Activated CD8-positive, alpha-beta T cell treated with anti-CD3 and anti-CD28 coated beads, Interleukin-2, amount 10 ng/mL, durations not matched to agents 7 days and 5 days (primary cell): Measurements from ENCODE around the gene FCER1G. TPM values are rescaled to one million over a fixed set of nuclear protein-coding genes. Genes with fewer than 3 reads are reported as not detected.

Experiments
- ATAC-seq: fragments of 150-1000 bp; cut with Tn5 transposase; one replicate; pipeline ENCODE4 v1.10.0; 2021; ENCODE audit warnings: moderate library complexity
- CTCF ChIA-PET: fragments of 350-600 bp; sonication (Branson Sonifier 250); formaldehyde crosslinking; loops from one replicate; lab custom pipeline; 2021; ENCODE audit warnings: antibody characterized with exemption; lab: Charles Lee
- POLR2A ChIA-PET: fragments of 350-600 bp; sonication (Branson Sonifier 250); formaldehyde crosslinking; loops from one replicate; lab custom pipeline; 2021; ENCODE audit warnings: antibody characterized with exemption; lab: Charles Lee
- DNase-seq: peaks from one replicate; pipeline ENCODE4 v3.0.0-alpha.2; 2020
- H3K27ac Mint-ChIP-seq: one replicate; pipeline ENCODE4 v1.8.0; 2021; ENCODE audit warnings: mild to moderate bottlenecking, mixed read lengths
- H3K27me3 Mint-ChIP-seq: one replicate; pipeline ENCODE4 v1.8.0; 2021; ENCODE audit warnings: low read depth, mixed read lengths
- H3K36me3 Mint-ChIP-seq: one replicate; pipeline ENCODE4 v1.8.0; 2021; ENCODE audit warnings: low read depth, mixed read lengths
- H3K4me1 Mint-ChIP-seq: one replicate; pipeline ENCODE4 v1.8.0; 2021; ENCODE audit warnings: low read depth, mixed read lengths
- H3K4me3 Mint-ChIP-seq: one replicate; pipeline ENCODE4 v1.8.0; 2021; ENCODE audit warnings: mild to moderate bottlenecking, mixed read lengths
- H3K9me3 Mint-ChIP-seq: one replicate; pipeline ENCODE4 v1.8.0; 2022; ENCODE audit warnings: mixed read lengths; ENCODE audit not compliant: insufficient read depth
- total RNA-seq, 2 experiments: library from RNA; stranded (reverse); gene quantifications; one replicate each; pipeline ENCODE4 v1.2.3, GENCODE V29; 2021

FCER1G gene
- 10 to 100 TPM; 12.0 to 14.0 TPM for total RNA-seq

- H3K4me3 Mint-ChIP-seq = peak within 1 kb of the TSS; percentile 70
- peaks cover 42% of the 10 kb centered on the region for H3K36me3 Mint-ChIP-seq
- no peaks in the 10 kb centered on the region for H3K27me3 Mint-ChIP-seq
- CTCF ChIA-PET = interaction anchor here (1.0 to 17.9 kb wide), 4 partner anchors 10 to 167 kb away, joined by 3 to 331 read pairs (median 29); partner anchors contain the start of genes ADAMTS4, NDUFS2 and TOMM40L
- ATAC-seq = peak; percentile 37
- peak within 1 kb of the TSS; percentile 84 for H3K27ac Mint-ChIP-seq
- no peak for DNase-seq
- POLR2A ChIA-PET = interaction anchor here (1.0 to 3.1 kb wide), 3 partner anchors 11 to 39 kb away, joined by 3 to 16 read pairs (median 7); partner anchors contain the start of genes NDUFS2 and TOMM40L
- H3K4me1 Mint-ChIP-seq = peaks cover 50% of the 10 kb centered on the region
- no peaks in the 10 kb centered on the region for H3K9me3 Mint-ChIP-seq
Observed at GRCh38 chr1:161215076-161215475, at the start of gene FCER1G. Gene FCER1G, plus strand, starts transcription at chr1:161215295. Its CDS starts 27 bp downstream, at chr1:161215322.

GRCh38 chr1:161165742-161166668, 49.1 kb upstream of the FCER1G start, which contains the start of gene PPOX:
Gene PPOX, plus strand, starts transcription at chr1:161166426. Its CDS starts 422 bp downstream, at chr1:161166848.
- ChIA-PET CTCF (interaction anchor here (0.6 to 4.6 kb wide), 44 partner anchors 9 to 234 kb away, joined by 3 to 40 read pairs (median 4); partner anchors contain the start of genes ADAMTS4, APOA2, ARHGAP30 and B4GALT3), POLR2A (interaction anchor here (0.6 to 4.3 kb wide), 21 partner anchors 9 to 224 kb away, joined by 3 to 51 read pairs (median 5); partner anchors contain the start of genes ADAMTS4, ARHGAP30, B4GALT3 and DEDD)
- Mint-ChIP-seq H3K9me3 (no peaks in the 10 kb centered on the region), H3K27me3 (no peaks in the 10 kb centered on the region), H3K27ac (peak within 1 kb of the TSS; percentile 96), H3K4me1 (peaks cover 36% of the 10 kb centered on the region), H3K4me3 (peak within 1 kb of the TSS; percentile 90), H3K36me3 (peaks cover 39% of the 10 kb centered on the region)
- DNase-seq = peak; percentile 98
- ATAC-seq = peak; percentile 93

GRCh38 chr1:161166669-161167548, 48.2 kb upstream of the FCER1G start:
- no peaks in the 10 kb centered on the region for H3K27me3 Mint-ChIP-seq
- peaks cover 32% of the 10 kb centered on the region for H3K4me1 Mint-ChIP-seq
- ChIA-PET POLR2A (interaction anchor here (0.6 to 4.3 kb wide), 17 partner anchors 8 to 97 kb away, joined by 3 to 51 read pairs (median 9); partner anchors contain the start of genes ADAMTS4, ARHGAP30, B4GALT3 and DEDD), CTCF (interaction anchor here (0.7 to 4.6 kb wide), 29 partner anchors 9 to 233 kb away, joined by 3 to 40 read pairs (median 7); partner anchors contain the start of genes ADAMTS4, APOA2, ARHGAP30 and B4GALT3)
- ATAC-seq (no peak), DNase-seq (peak; percentile 34)
- H3K36me3 Mint-ChIP-seq = peaks cover 43% of the 10 kb centered on the region
- H3K27ac Mint-ChIP-seq = peak overlapping the region; percentile 96
- peak overlapping the region; percentile 90 for H3K4me3 Mint-ChIP-seq
- no peaks in the 10 kb centered on the region for H3K9me3 Mint-ChIP-seq

- no peak for DNase-seq
- Mint-ChIP-seq H3K27ac (no peak overlapping the region), H3K27me3 (no peaks in the 10 kb centered on the region), H3K9me3 (no peaks in the 10 kb centered on the region), H3K4me1 (peaks cover 30% of the 10 kb centered on the region), H3K4me3 (no peak overlapping the region), H3K36me3 (peaks cover 47% of the 10 kb centered on the region)
- no peak for ATAC-seq
- ChIA-PET POLR2A (interaction anchor here (2.1 to 4.3 kb wide), 2 partner anchors 8 to 17 kb away, joined by 6 to 46 read pairs; partner anchors contain the start of gene B4GALT3), CTCF (interaction anchor here (0.6 kb wide), 1 partner anchor 13 kb away, joined by 3 read pairs; no protein-coding TSS in a partner anchor)
Observed at GRCh38 chr1:161168906-161169305, 46.2 kb upstream of the FCER1G start.

GRCh38 chr1:161171191-161171590, 43.9 kb upstream of the FCER1G start:
- Mint-ChIP-seq H3K36me3 (peaks cover 53% of the 10 kb centered on the region), H3K27me3 (no peaks in the 10 kb centered on the region), H3K4me3 (no peak overlapping the region), H3K4me1 (peaks cover 34% of the 10 kb centered on the region), H3K9me3 (no peaks in the 10 kb centered on the region), H3K27ac (no peak overlapping the region)
- ATAC-seq = no peak
- ChIA-PET POLR2A (interaction anchor here (0.9 to 2.5 kb wide), 3 partner anchors 10 to 39 kb away, joined by 3 to 9 read pairs (median 4); partner anchors contain the start of genes DEDD and NDUFS2), CTCF (interaction anchor here (0.8 to 2.3 kb wide), 2 partner anchors 10 to 54 kb away, joined by 3 to 12 read pairs; partner anchors contain the start of gene TOMM40L)
- DNase-seq = no peak

- Mint-ChIP-seq H3K27ac (no peak overlapping the region), H3K9me3 (no peaks in the 10 kb centered on the region), H3K36me3 (peaks cover 54% of the 10 kb centered on the region), H3K4me3 (no peak overlapping the region), H3K4me1 (peaks cover 38% of the 10 kb centered on the region), H3K27me3 (no peaks in the 10 kb centered on the region)
- no peak for DNase-seq
- POLR2A ChIA-PET = interaction anchor here (0.9 to 2.5 kb wide), 3 partner anchors 10 to 39 kb away, joined by 4 to 9 read pairs (median 4); partner anchors contain the start of gene DEDD
- CTCF ChIA-PET = interaction anchor here (2.3 kb wide), 1 partner anchor 10 kb away, joined by 12 read pairs; no protein-coding TSS in a partner anchor
- no peak for ATAC-seq
Observed at GRCh38 chr1:161171696-161172095, 43.4 kb upstream of the FCER1G start.

- H3K27me3 Mint-ChIP-seq = no peaks in the 10 kb centered on the region
- ATAC-seq (no peak), DNase-seq (no peak)
- H3K36me3 Mint-ChIP-seq = peaks cover 54% of the 10 kb centered on the region
- H3K9me3 Mint-ChIP-seq = no peaks in the 10 kb centered on the region
- ChIA-PET POLR2A (interaction anchor here (1.2 kb wide), 1 partner anchor 13 kb away, joined by 4 read pairs; no protein-coding TSS in a partner anchor), CTCF (no interaction called here)
- peaks cover 34% of the 10 kb centered on the region for H3K4me1 Mint-ChIP-seq
- H3K27ac Mint-ChIP-seq = peak overlapping the region; percentile 72
- H3K4me3 Mint-ChIP-seq = no peak overlapping the region
Observed at GRCh38 chr1:161172349-161172748, 42.7 kb upstream of the FCER1G start.

- POLR2A ChIA-PET = interaction anchor here (1.2 kb wide), 1 partner anchor 13 kb away, joined by 4 read pairs; no protein-coding TSS in a partner anchor
- no peak for ATAC-seq
- no peaks in the 10 kb centered on the region for H3K9me3 Mint-ChIP-seq
- H3K4me1 Mint-ChIP-seq = peaks cover 36% of the 10 kb centered on the region
- H3K27ac Mint-ChIP-seq = peak overlapping the region; percentile 72
- no peak overlapping the region for H3K4me3 Mint-ChIP-seq
- H3K36me3 Mint-ChIP-seq = peaks cover 52% of the 10 kb centered on the region
- no peak for DNase-seq
- CTCF ChIA-PET = no interaction called here
- H3K27me3 Mint-ChIP-seq = no peaks in the 10 kb centered on the region
Observed at GRCh38 chr1:161172776-161173376, 42.2 kb upstream of the FCER1G start.

GRCh38 chr1:161173711-161174110, 41.4 kb upstream of the FCER1G start:
- no peak overlapping the region for H3K27ac Mint-ChIP-seq
- CTCF ChIA-PET = no interaction called here

GRCh38 chr1:161174911-161175310, 40.2 kb upstream of the FCER1G start:
- Mint-ChIP-seq H3K4me3 (no peak overlapping the region), H3K9me3 (no peaks in the 10 kb centered on the region)
- no peak for DNase-seq

More at GRCh38 chr1:161173711-161174110, 41.4 kb upstream of the FCER1G start:
- peaks cover 36% of the 10 kb centered on the region for H3K4me1 Mint-ChIP-seq
- no peaks in the 10 kb centered on the region for H3K9me3 Mint-ChIP-seq
- peaks cover 47% of the 10 kb centered on the region for H3K36me3 Mint-ChIP-seq
- ATAC-seq (no peak), DNase-seq (no peak)
- H3K4me3 Mint-ChIP-seq = no peak overlapping the region
- H3K27me3 Mint-ChIP-seq = no peaks in the 10 kb centered on the region
- POLR2A ChIA-PET = no interaction called here

More at GRCh38 chr1:161174911-161175310, 40.2 kb upstream of the FCER1G start:
- ChIA-PET CTCF (interaction anchor here (3.3 kb wide), 2 partner anchors 9 to 17 kb away, joined by 10 to 40 read pairs; partner anchors contain the start of gene PPOX), POLR2A (interaction anchor here (0.7 to 1.4 kb wide), 2 partner anchors 8 to 20 kb away, joined by 4 to 5 read pairs; partner anchors contain the start of gene PPOX)
- peaks cover 36% of the 10 kb centered on the region for H3K4me1 Mint-ChIP-seq
- no peak for ATAC-seq
- H3K36me3 Mint-ChIP-seq = peaks cover 47% of the 10 kb centered on the region
- H3K27me3 Mint-ChIP-seq = no peaks in the 10 kb centered on the region
- no peak overlapping the region for H3K27ac Mint-ChIP-seq
